ENCODE data around the gene SIRT2. TPM values are rescaled to one million over a fixed set of nuclear protein-coding genes. Genes with fewer than 3 reads are reported as not detected.

Gene SIRT2
- total and polyA plus RNA-seq, 2 of the 8 experiments (the other 6 are each of a cell fraction or from before 2014, with no cell fraction given), result 6.5 to 10.0 TPM

- no peaks in the 10 kb centered on the region for H3K23me2 ChIP-seq (ENCODE audit: low read depth, low read length)
- H2BK120ac ChIP-seq (replicated peaks; ENCODE audit: low read depth, low read length), result no peak overlapping the region
- H3K9ac ChIP-seq (replicated peaks in 1 of 4; ENCODE audit: extremely low read depth in 1 of 4, low read depth in 3 of 4, low read length in 3 of 4), result no peak overlapping the region
- no peak overlapping the region for H2BK15ac ChIP-seq (ENCODE audit: low read length)
- H4K8ac ChIP-seq (ENCODE audit: extremely low read depth, insufficient read depth, low read length), result no peak overlapping the region; the same call in 1 of the 2 replicates
- no peak overlapping the region for H3K14ac ChIP-seq (ENCODE audit: insufficient read length)
- H3K4ac ChIP-seq (replicated peaks; ENCODE audit: insufficient read length, low read depth, low read length), result no peak overlapping the region
- H2AFZ ChIP-seq (ENCODE audit: low read length), result no peak overlapping the region
- ChIA-PET CTCF (ENCODE audit: partially characterized antibody) (interaction anchor here (0.6 to 1.1 kb wide), 3 partner anchors 13 to 327 kb away, joined by 3 read pairs; no protein-coding TSS in a partner anchor), POLR2A (ENCODE audit: partially characterized antibody) (interaction anchor here (1.0 to 8.3 kb wide), 5 partner anchors 8 to 92 kb away, joined by 3 to 376 read pairs (median 3); partner anchors contain the start of gene ECH1)
- no peak overlapping the region for H4K5ac ChIP-seq (ENCODE audit: insufficient read length, low read depth, low read length)
- no peak overlapping the region for H3K4me3 ChIP-seq (ENCODE audit: extremely low read depth in 1 of 4, insufficient read depth in 2 of 4, low read depth in 3 of 4, low read length in 4 of 4)
- FAIRE-seq (no peak), DNase-seq (ENCODE audit: low read depth in 1 of 2, low spot score in 2 of 2) (no peak)
- H2AK5ac ChIP-seq (ENCODE audit: low read depth, low read length), result no peak overlapping the region
- H4K91ac ChIP-seq (replicated peaks; ENCODE audit: insufficient read length, low read length), result no peak overlapping the region
- WGBS, 2 experiments (ENCODE audit: extremely low coverage in 1 of 2, insufficient coverage in 1 of 2, insufficient read length in 1 of 2, insufficient replicate concordance in 2 of 2, low coverage in 1 of 2, low lambda C conversion rate in 2 of 2, missing lambda C conversion rate in 1 of 2), result 91% methylated on average over 17 of the region's 17 CpGs; no CpG with 5 or more reads in 1 of the 2 experiments
- peaks cover 11% of the 10 kb centered on the region; the same call in 1 of the 2 replicates for H3K79me1 ChIP-seq (ENCODE audit: low read depth, low read length)
- H2BK5ac ChIP-seq (ENCODE audit: low read depth, low read length), result no peak overlapping the region; the same call in 1 of the 2 replicates
- no peak overlapping the region for H2BK12ac ChIP-seq (ENCODE audit: low read depth, low read length)
- peaks cover 45 to 61% of the 10 kb centered on the region in 2 experiments for H4K20me1 ChIP-seq (replicated peaks in 1 of 2; ENCODE audit: control insufficient read depth in 1 of 2, insufficient read depth in 2 of 2, low read length in 2 of 2)
- no peak overlapping the region for H3K23ac ChIP-seq (ENCODE audit: insufficient read length)
- peaks cover 8 to 61% of the 10 kb centered on the region in 2 experiments; a peak in 3 of 4 replicates for H3K79me2 ChIP-seq (ENCODE audit: control insufficient read depth in 1 of 2, insufficient read depth in 2 of 2, low read length in 2 of 2)
- no peaks in the 10 kb centered on the region for H3K9me3 ChIP-seq (ENCODE audit: insufficient read depth in 2 of 2, low read depth in 1 of 2, low read length in 1 of 2)
- no peak overlapping the region for H3K56ac ChIP-seq (replicated peaks; ENCODE audit: insufficient read length, low read depth, low read length)
- no peaks in the 10 kb centered on the region; a peak in 1 of 7 replicates for H3K27me3 ChIP-seq (replicated peaks in 1 of 4; ENCODE audit: control insufficient read depth in 3 of 4, extremely low read depth in 1 of 4, insufficient read depth in 3 of 4, low read length in 3 of 4)
- H3K18ac ChIP-seq (ENCODE audit: extremely low read depth, low read length), result no peak overlapping the region
- no peak overlapping the region for H2BK20ac ChIP-seq (ENCODE audit: low read length)
- H3K4me1 ChIP-seq (replicated peaks in 1 of 4; ENCODE audit: control insufficient read depth in 3 of 4, insufficient read depth in 4 of 4, low read length in 3 of 4), result peaks cover 0 to 3% (median 0%) of the 10 kb centered on the region in 4 experiments; a peak in 1 of 7 replicates
- H3K36me3 ChIP-seq (ENCODE audit: control insufficient read depth in 2 of 4, insufficient read depth in 4 of 4, low read length in 3 of 4), result peaks cover 86 to 100% (median 99%) of the 10 kb centered on the region in 4 experiments
- TF ChIP-seq SUZ12 (IDR thresholded peaks at IDR 0.05; ENCODE audit: low read length), result no peak
- TF ChIP-seq POLR2A (IDR thresholded peaks at IDR 0.05; ENCODE audit: control extremely low read depth in 1 of 2, low read depth in 2 of 2, low read length in 2 of 2), result peak in 1 of 2 experiments; percentile 24; a peak in 1 of 3 replicates
- H3K4me2 ChIP-seq (ENCODE audit: insufficient read depth in 1 of 2, low read depth in 2 of 2, low read length in 2 of 2), result no peak overlapping the region
- no peak overlapping the region for H3K27ac ChIP-seq (ENCODE audit: low read depth, low read length)
Observed at GRCh38 chr19:38842439-38843174, 56.8 kb downstream of the SIRT2 start.

All from H1 (cell line).